ENCODE data around the gene PERCC1.

DNA sequence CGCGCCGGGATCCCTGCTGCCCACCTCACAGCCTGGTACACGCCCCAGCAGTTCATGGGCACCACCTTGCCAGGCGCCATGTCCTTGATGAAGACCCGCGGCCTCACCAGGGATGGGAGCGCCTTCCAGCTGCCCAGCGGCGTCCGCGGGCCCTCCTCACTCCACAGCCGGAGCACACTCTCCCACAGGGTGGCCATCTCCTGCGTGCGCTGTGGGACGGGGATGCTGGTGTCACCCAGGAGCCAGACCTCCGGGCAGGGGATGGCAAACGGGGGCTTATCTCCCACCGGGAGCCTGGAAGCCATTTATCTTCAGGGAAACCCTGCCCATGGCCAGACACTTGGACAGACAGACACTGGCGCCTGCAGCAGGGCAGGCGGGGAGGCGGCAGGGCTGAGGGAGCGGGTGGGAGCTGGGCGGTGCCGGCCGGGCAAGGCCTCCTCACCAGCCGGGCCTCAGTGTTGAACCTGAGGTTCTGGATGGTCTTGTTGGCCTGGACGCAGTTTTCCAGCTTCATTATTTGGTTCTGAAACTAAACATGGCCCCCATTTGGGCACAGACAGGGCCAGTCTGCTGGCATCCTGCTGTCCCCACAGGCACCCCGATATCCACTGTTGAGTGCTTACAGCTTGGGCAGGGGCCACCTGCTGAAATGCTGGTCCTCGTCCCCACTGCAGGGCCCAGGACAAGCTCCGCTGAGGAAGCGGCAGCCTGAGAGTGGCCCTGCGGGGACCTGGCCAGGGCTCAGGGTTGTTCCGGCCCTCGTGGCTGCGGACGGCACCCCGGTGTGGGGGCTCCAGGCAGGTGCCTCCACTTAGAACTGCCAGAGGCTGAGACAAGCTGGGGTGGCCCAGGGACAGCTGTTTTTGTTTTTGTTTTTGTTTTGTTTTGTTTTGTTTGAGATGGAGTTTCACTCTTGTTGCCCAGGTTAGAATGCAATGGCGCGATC is 4.0 kb downstream of the PERCC1 start:
- TF ChIP-seq CTCF (IDR thresholded peaks at IDR 0.05; ENCODE audit: insufficient read depth, low read length, poor library complexity, severe bottlenecking) (no peak), EZH2phosphoT487 (conservative IDR thresholded peaks at IDR 0.05; ENCODE audit: low read length) (no peak)

Data from SU-DHL-6 (cell line).